Liver (tissue), 9 donors: Measurements from ENCODE around the gene ABCA4. TPM values are rescaled to one million over a fixed set of nuclear protein-coding genes. Genes with fewer than 3 reads are reported as not detected.

Experiments
- DNase-seq: peaks from one replicate; pipeline ENCODE4 v3.0.0-alpha.2; 2017; ENCODE audit warnings: low spot score
- H3K27ac ChIP-seq, 2 donors: one replicate each; pipeline ENCODE4 v1.7.0; 2013; ENCODE audit warnings: inconsistent platforms in 2 of 2, low read length in 2 of 2, control low read depth in 1 of 2, low read depth in 1 of 2, mild to moderate bottlenecking in 1 of 2
- H3K27me3 ChIP-seq, 4 donors: one replicate each; pipeline versions ENCODE4 v1.6.1 to v1.7.0; 2013; ENCODE audit warnings: low read length in 3 of 4, inconsistent platforms in 1 of 4, mild to moderate bottlenecking in 1 of 4, moderate library complexity in 1 of 4; ENCODE audit not compliant: control insufficient read depth in 4 of 4, insufficient read depth in 4 of 4
- H3K36me3 ChIP-seq, 4 donors: one replicate each; pipeline versions ENCODE4 v1.6.1 to v1.7.0; 2013; ENCODE audit warnings: low read length in 3 of 4, mild to moderate bottlenecking in 3 of 4, low read depth in 1 of 4, moderate library complexity in 1 of 4; ENCODE audit not compliant: control insufficient read depth in 4 of 4, insufficient read depth in 3 of 4
- H3K4me1 ChIP-seq, 4 donors: one replicate each; pipeline versions ENCODE4 v1.6.1 to v1.7.0; 2013; ENCODE audit warnings: low read length in 3 of 4, mild to moderate bottlenecking in 3 of 4, moderate library complexity in 1 of 4; ENCODE audit not compliant: control insufficient read depth in 4 of 4, insufficient read depth in 4 of 4
- H3K4me3 ChIP-seq, 3 donors: one replicate each; pipeline versions ENCODE4 v1.6.1 to v1.7.0; 2013; ENCODE audit warnings: low read length in 3 of 3, control low read depth in 1 of 3, low read depth in 1 of 3, mild to moderate bottlenecking in 1 of 3
- H3K9ac ChIP-seq, 2 donors: one replicate each; pipeline ENCODE4 v1.7.0; 2013; ENCODE audit warnings: low read length in 2 of 2, mild to moderate bottlenecking in 2 of 2, moderate library complexity in 2 of 2, control low read depth in 1 of 2, low read depth in 1 of 2
- H3K9me3 ChIP-seq, 4 donors: one replicate each; pipeline versions ENCODE4 v1.6.1 to v1.7.0; 2013; ENCODE audit warnings: low read length in 3 of 4; ENCODE audit not compliant: control insufficient read depth in 4 of 4
- EGR1 ChIP-seq, 2 donors: IDR thresholded peaks; 2 replicates each; pipeline ENCODE4 v1.6.1; 2016 to 2018; ENCODE audit warnings: antibody characterized with exemption in 2 of 2, low read depth in 2 of 2
- FOXA1 ChIP-seq: IDR thresholded peaks from 2 replicates; pipeline ENCODE4 v1.6.1; 2016; ENCODE audit warnings: antibody characterized with exemption
- FOXA2 ChIP-seq: IDR thresholded peaks from 2 replicates; pipeline ENCODE4 v1.6.1; 2016; ENCODE audit warnings: antibody characterized with exemption
- GABPA ChIP-seq, 2 donors: IDR thresholded peaks in 1 of 2; conservative IDR thresholded peaks in 1 of 2; 2 replicates each; pipeline ENCODE4 v1.6.1; 2016; ENCODE audit warnings: antibody characterized with exemption in 2 of 2, mild to moderate bottlenecking in 1 of 2, moderate library complexity in 1 of 2
- HNF4A ChIP-seq, 2 donors: conservative IDR thresholded peaks; 2 replicates each; pipeline ENCODE4 v1.6.1; 2016; ENCODE audit warnings: antibody characterized with exemption in 2 of 2, mild to moderate bottlenecking in 2 of 2
- JUND ChIP-seq, 2 donors: IDR thresholded peaks; 2 replicates each; pipeline ENCODE4 v1.6.1; 2016; ENCODE audit warnings: antibody characterized with exemption in 2 of 2
- NR2F2 ChIP-seq: IDR thresholded peaks from 2 replicates; pipeline ENCODE4 v1.6.1; 2016; ENCODE audit warnings: antibody characterized with exemption
- RAD21 ChIP-seq, 2 donors: IDR thresholded peaks; 2 replicates each; pipeline ENCODE4 v1.6.1; 2016; ENCODE audit warnings: antibody characterized with exemption in 2 of 2, mild to moderate bottlenecking in 2 of 2
- SP1 ChIP-seq: IDR thresholded peaks from 2 replicates; pipeline ENCODE4 v1.6.1; 2018; ENCODE audit warnings: antibody characterized with exemption, mild to moderate bottlenecking
- TAF1 ChIP-seq: conservative IDR thresholded peaks from 2 replicates; pipeline ENCODE4 v1.6.1; 2016; ENCODE audit warnings: antibody characterized with exemption, mild to moderate bottlenecking
- YY1 ChIP-seq: IDR thresholded peaks from 2 replicates; pipeline ENCODE4 v1.6.1; 2016; ENCODE audit warnings: antibody characterized with exemption, mild to moderate bottlenecking
- WGBS: extraction: QIAGEN DNeasy Blood & Tissue Kit; methylation state at CpG from one replicate; pipeline ENCODE4 v1.1.7; 2013; 5-methylcytosine and 5-hydroxymethylcytosine counted together
- polyA plus RNA-seq, 2 donors: library from polyadenylated mRNA; stranded (reverse) in 1 of 2; unstranded in 1 of 2; fragments of 200-250 nt in 1 of 2; fragments of >200 nt in 1 of 2; fragmentation: Nextera tagmentation in 1 of 2; extraction: Ambion mirVana in 1 of 2; gene quantifications; one replicate each; pipeline versions ENCODE4 v1.2.1 to v1.2.3, GENCODE V29; 2013 to 2015
- total RNA-seq, 2 donors: library from RNA; depleted of rRNA; stranded (reverse); fragments of >200 nt; gene quantifications; one replicate each; pipeline ENCODE4 v1.2.3, GENCODE V29; 2014
- TF ChIP-seq, protein P1 (sequence below): IDR thresholded peaks from 2 replicates; pipeline ENCODE4 v1.6.1; 2016; ENCODE audit warnings: antibody characterized with exemption
- TF ChIP-seq, protein P2 (sequence below): IDR thresholded peaks from 2 replicates; pipeline ENCODE4 v1.6.1; 2016; ENCODE audit warnings: antibody characterized with exemption
- TF ChIP-seq, protein P3 (sequence below): IDR thresholded peaks from 2 replicates; pipeline ENCODE4 v1.6.1; 2016; ENCODE audit warnings: antibody characterized with exemption, mild to moderate bottlenecking
- TF ChIP-seq, protein P4 (sequence below): fragments of 150-350 bp; IDR thresholded peaks from 2 replicates; pipeline ENCODE4 v1.5.1; 2017; ENCODE audit warnings: improper control_type of control experiment, low read depth, low read length; ENCODE audit not compliant: missing input control
- donor health status: healthy.
- donor health status: healthy.
- donor health status: healthy.
- donor health status: healthy.
- donor health status: healthy.

ABCA4 gene
- total and polyA plus RNA-seq, 4 donors: 0.19 to 1.5 (median 0.38) TPM

DNA sequence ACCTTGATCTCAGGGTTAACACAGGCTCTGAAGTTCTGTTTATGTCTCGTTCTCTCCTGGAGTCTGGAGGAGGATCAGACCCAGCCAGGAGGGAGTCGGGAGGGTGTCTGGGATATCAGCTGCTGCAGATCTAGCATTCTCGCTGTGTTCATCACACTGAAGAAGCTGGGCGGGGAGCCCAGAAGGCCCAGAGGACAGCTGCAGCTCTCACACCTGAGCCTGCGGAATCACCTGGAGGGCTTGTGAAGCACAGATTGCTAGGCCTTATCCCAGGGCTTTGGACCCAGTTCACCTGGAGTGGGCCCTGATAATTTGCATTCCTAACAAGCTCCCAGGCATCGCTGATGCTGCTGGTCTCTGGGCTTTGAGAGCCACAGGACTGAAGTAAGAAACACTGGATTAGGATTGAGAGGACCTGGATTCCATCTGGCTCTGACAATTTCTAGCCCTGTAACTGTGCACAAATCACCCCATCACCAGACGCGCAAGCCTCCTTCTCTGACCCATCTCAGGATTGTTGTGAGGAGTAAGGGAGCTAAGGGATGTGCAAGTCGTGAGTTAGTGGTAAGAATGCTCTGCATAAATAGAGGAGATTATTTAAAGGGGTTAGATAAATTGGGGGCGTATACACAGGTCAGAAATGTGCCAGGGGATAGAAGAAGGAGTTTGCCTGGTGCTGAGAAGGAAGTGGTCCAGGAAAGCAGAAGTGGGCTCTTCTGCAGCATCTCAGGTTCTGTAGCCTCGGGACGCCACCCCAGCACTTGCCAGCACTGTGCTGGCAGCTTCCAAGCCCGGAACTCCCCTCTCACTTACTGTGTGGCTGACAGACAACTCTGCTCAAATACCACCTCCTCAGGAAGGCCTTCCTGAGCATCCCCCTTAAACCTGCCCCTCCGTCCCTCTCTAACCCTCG is 19.1 kb downstream of the ABCA4 start:
- H3K9ac ChIP-seq: no peak overlapping the region
- peaks cover 9 to 13% (median 12%) of the 10 kb centered on the region in 4 donors for H3K4me1 ChIP-seq
- no peaks in the 10 kb centered on the region for H3K27me3 ChIP-seq
- no peak overlapping the region for H3K4me3 ChIP-seq
- no peaks in the 10 kb centered on the region for H3K9me3 ChIP-seq
- no peak for DNase-seq
- H3K27ac ChIP-seq: no peak overlapping the region
- H3K36me3 ChIP-seq: no peaks in the 10 kb centered on the region
- WGBS: 89% methylated on average over 15 of the region's 15 CpGs
- TF ChIP-seq, protein P1, sequence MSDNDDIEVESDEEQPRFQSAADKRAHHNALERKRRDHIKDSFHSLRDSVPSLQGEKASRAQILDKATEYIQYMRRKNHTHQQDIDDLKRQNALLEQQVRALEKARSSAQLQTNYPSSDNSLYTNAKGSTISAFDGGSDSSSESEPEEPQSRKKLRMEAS: no peak
- TF ChIP-seq RAD21 (IDR thresholded peaks at IDR 0.05) (no peak), YY1 (no peak), HNF4A (conservative IDR thresholded peaks at IDR 0.05) (no peak), NR2F2 (no peak), FOXA1 (no peak), TAF1 (no peak), SP1 (no peak), JUND (IDR thresholded peaks at IDR 0.05) (no peak), EGR1 (IDR thresholded peaks at IDR 0.05; ENCODE audit: low read depth in 2 of 2) (no peak), GABPA (IDR thresholded peaks at IDR 0.05 in 1 of 2, conservative IDR thresholded peaks at IDR 0.05 in 1 of 2) (no peak), FOXA2 (no peak)
- TF ChIP-seq, protein P2, sequence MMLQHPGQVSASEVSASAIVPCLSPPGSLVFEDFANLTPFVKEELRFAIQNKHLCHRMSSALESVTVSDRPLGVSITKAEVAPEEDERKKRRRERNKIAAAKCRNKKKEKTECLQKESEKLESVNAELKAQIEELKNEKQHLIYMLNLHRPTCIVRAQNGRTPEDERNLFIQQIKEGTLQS: no peak
- TF ChIP-seq, protein P3, sequence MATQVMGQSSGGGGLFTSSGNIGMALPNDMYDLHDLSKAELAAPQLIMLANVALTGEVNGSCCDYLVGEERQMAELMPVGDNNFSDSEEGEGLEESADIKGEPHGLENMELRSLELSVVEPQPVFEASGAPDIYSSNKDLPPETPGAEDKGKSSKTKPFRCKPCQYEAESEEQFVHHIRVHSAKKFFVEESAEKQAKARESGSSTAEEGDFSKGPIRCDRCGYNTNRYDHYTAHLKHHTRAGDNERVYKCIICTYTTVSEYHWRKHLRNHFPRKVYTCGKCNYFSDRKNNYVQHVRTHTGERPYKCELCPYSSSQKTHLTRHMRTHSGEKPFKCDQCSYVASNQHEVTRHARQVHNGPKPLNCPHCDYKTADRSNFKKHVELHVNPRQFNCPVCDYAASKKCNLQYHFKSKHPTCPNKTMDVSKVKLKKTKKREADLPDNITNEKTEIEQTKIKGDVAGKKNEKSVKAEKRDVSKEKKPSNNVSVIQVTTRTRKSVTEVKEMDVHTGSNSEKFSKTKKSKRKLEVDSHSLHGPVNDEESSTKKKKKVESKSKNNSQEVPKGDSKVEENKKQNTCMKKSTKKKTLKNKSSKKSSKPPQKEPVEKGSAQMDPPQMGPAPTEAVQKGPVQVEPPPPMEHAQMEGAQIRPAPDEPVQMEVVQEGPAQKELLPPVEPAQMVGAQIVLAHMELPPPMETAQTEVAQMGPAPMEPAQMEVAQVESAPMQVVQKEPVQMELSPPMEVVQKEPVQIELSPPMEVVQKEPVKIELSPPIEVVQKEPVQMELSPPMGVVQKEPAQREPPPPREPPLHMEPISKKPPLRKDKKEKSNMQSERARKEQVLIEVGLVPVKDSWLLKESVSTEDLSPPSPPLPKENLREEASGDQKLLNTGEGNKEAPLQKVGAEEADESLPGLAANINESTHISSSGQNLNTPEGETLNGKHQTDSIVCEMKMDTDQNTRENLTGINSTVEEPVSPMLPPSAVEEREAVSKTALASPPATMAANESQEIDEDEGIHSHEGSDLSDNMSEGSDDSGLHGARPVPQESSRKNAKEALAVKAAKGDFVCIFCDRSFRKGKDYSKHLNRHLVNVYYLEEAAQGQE: no peak
- TF ChIP-seq, protein P4, sequence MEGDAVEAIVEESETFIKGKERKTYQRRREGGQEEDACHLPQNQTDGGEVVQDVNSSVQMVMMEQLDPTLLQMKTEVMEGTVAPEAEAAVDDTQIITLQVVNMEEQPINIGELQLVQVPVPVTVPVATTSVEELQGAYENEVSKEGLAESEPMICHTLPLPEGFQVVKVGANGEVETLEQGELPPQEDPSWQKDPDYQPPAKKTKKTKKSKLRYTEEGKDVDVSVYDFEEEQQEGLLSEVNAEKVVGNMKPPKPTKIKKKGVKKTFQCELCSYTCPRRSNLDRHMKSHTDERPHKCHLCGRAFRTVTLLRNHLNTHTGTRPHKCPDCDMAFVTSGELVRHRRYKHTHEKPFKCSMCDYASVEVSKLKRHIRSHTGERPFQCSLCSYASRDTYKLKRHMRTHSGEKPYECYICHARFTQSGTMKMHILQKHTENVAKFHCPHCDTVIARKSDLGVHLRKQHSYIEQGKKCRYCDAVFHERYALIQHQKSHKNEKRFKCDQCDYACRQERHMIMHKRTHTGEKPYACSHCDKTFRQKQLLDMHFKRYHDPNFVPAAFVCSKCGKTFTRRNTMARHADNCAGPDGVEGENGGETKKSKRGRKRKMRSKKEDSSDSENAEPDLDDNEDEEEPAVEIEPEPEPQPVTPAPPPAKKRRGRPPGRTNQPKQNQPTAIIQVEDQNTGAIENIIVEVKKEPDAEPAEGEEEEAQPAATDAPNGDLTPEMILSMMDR: no peak
